Adipocyte (in vitro differentiated cells): ENCODE measurements around the gene ZFHX2.
"Not testable (repeated sequence)": the region's sequence is repeated elsewhere in the genome, so short reads cannot be mapped to it uniquely, and the experiment has no call there.

Source experiments
- DNase-seq: peaks from one replicate; pipeline ENCODE4 v3.0.0-alpha.2; 2015; ENCODE audit warnings: low read depth
- H3K27me3 ChIP-seq: replicated peaks from 2 replicates; pipeline ENCODE4 v1.7.0; 2013; ENCODE audit warnings: mild to moderate bottlenecking, low read length, moderate library complexity; ENCODE audit not compliant: control insufficient read depth, insufficient read depth
- H3K36me3 ChIP-seq: 2 replicates; pipeline ENCODE4 v1.7.0; 2013; ENCODE audit warnings: low read length, mild to moderate bottlenecking, moderate library complexity; ENCODE audit not compliant: control insufficient read depth, insufficient read depth, severe bottlenecking
- H3K4me1 ChIP-seq: 2 replicates; pipeline ENCODE4 v1.7.0; 2013; ENCODE audit warnings: mild to moderate bottlenecking, low read length, moderate library complexity; ENCODE audit not compliant: control insufficient read depth, insufficient read depth
- H3K4me3 ChIP-seq: 2 replicates; pipeline ENCODE4 v1.7.0; 2013; ENCODE audit warnings: mild to moderate bottlenecking, low read length, moderate library complexity
- H3K9ac ChIP-seq: 2 replicates; pipeline ENCODE4 v1.7.0; 2013; ENCODE audit warnings: mild to moderate bottlenecking, low read length, moderate library complexity
- H3K9me3 ChIP-seq: 2 replicates; pipeline ENCODE4 v1.7.0; 2013; ENCODE audit warnings: mild to moderate bottlenecking, low read length, moderate library complexity; ENCODE audit not compliant: control insufficient read depth

The ZFHX2 gene

DNA sequence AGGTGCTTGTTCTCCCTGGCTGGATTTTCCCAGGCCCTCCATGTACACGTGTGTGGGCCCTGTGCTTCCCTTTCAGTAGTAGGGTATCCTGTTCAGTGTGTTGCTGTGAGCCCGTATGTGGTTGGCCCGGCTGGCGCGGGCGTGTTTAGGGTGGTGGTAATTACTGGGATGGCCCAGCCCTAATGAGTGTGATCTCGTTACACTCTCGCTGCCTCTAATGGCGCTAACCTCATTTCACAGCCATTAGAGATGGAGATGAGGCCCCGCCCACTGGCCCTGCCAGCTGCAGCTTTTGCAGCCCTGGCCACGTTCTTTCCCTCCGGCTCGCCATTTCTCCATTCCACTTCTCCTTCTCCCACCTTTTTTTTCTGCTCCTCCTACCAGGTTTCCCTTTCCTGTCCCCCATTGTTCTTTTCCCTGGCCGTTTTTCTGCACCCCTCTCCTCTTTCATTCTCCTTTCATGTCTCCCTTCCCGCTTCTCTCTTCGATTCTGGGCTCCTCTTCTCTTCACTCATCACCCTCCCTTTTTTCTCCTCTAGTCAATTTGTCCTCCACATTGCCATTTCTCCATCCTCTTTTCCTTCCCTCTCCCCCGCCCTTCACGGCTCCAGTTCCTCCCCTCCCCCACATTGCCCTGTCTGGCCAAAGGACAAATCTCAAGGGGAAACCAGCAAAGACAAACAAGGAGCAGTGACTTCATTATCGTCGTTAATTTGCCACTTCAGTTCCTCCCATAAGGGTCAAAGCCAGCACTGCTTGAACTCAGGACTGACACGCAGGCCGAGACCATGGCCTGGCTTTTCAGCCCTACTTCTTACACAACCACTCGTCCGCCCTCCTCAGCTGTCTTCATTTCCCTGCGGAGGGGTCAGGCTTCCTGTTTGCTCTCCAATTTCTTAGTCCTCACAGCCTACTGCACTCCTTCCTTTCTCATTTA lies 6.8 kb downstream of the ZFHX2 start:
- Histone ChIP-seq H3K27me3 (no peaks in the 10 kb centered on the region), H3K4me1 (peaks cover 41% of the 10 kb centered on the region), H3K9me3 (no peaks in the 10 kb centered on the region), H3K9ac (peak overlapping the region; percentile 4), H3K36me3 (no peaks in the 10 kb centered on the region), H3K4me3 (no peak overlapping the region)
- no peak for DNase-seq

DNA sequence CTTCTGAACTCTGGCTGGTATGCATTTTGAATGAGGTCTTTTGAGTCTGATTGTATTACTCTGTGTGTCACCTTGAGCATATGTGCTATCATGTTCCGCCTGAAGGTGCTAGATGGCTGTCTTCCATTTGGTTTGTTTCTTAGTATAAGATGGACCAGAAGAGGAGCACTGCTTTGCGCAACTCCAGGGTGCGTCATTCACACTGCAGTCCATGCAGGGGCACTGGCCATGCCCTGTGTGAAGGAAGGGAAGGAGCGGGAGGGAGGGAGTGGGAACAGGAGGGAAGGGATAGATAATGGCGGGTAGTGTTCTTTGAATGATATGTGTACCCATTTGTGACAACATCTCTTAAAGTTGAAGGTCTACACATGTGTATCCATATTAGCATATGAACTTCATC lies 8.2 kb downstream of the ZFHX2 start:
- Histone ChIP-seq H3K4me1 (peaks cover 36% of the 10 kb centered on the region), H3K9me3 (no peaks in the 10 kb centered on the region)

DNA sequence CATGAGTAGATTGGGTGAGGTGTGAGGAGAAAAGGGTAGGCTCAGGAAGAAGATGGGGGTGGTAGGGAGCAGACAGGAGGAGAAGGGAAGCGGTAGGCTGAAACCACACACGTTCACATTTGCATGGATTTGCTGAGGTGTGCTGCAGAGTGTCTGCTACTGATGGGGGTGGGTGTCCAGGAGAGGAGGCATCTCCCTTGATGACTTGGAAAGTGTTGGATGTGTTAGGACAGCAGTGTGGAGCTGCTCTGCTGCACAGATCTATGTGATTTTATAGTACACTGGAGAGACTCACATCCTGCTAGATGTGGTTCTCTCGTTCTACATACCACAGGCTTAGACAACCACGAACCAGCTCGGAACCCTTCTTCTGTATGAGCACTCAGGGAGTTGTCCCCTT lies 9.3 kb downstream of the ZFHX2 start:
- Histone ChIP-seq H3K4me3 (no peak overlapping the region), H3K36me3 (no peaks in the 10 kb centered on the region), H3K9me3 (no peaks in the 10 kb centered on the region), H3K4me1 (peaks cover 25% of the 10 kb centered on the region), H3K9ac (no peak overlapping the region), H3K27me3 (no peaks in the 10 kb centered on the region)
- no peak for DNase-seq

More for the DNA sequence above, 8.2 kb downstream of the ZFHX2 start:
- H3K9ac ChIP-seq = no peak overlapping the region
- no peaks in the 10 kb centered on the region for H3K27me3 ChIP-seq
- DNase-seq = no peak
- no peaks in the 10 kb centered on the region for H3K36me3 ChIP-seq
- no peak overlapping the region for H3K4me3 ChIP-seq

DNA sequence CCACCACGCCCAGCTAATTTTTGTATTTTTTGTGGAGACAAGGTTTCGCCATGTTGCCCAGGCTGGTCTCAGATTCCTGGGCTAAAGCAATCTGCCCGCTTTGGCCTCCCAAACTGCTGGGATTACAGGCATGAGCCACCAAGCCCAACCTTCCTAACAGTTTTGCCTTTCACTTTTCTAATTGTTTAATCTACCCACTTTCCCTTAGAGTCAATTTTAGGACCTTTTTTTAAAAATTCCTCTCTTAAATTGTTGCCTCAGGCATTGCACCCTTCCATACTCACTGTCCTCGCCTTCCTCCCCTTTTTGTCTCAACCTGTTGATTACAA lies 11.5 kb downstream of the ZFHX2 start:
- no peaks in the 10 kb centered on the region for H3K36me3 ChIP-seq
- no peak for DNase-seq
- H3K4me1 ChIP-seq = peaks cover 3% of the 10 kb centered on the region
- no peaks in the 10 kb centered on the region for H3K27me3 ChIP-seq
- no peak overlapping the region for H3K9ac ChIP-seq
- H3K4me3 ChIP-seq = no peak overlapping the region
- H3K9me3 ChIP-seq = no peaks in the 10 kb centered on the region

GRCh38 chr14:23539248-23540140 lies 12.1 kb downstream of the ZFHX2 start:
- Histone ChIP-seq H3K4me3 (no peak overlapping the region), H3K27me3 (no peaks in the 10 kb centered on the region), H3K9me3 (no peaks in the 10 kb centered on the region), H3K9ac (no peak overlapping the region), H3K36me3 (no peaks in the 10 kb centered on the region), H3K4me1 (no peaks in the 10 kb centered on the region)
- DNase-seq = peak; percentile 69

DNA sequence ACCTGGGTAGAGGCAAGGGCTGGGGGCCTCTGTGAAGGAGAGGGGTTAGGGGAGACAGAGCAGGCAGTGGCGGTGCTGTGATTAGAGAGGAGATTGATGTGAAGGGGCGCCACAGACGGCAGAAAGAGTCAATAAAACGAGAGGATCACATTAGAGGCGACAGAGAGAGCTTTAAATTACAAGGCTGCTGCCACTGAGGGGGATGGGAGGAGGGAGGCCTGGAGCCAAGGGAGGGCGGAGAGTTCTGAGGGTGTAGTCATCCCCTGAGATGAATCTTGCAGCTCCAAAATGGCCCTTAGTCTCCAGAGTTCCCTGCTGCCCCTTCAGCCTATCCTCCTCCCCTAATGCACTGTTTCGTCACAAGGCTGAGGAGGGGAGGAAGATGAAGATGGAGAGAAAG lies 12.8 kb downstream of the ZFHX2 start:
- peak; percentile 30 for DNase-seq
- H3K4me3 ChIP-seq = no peak overlapping the region
- no peaks in the 10 kb centered on the region for H3K27me3 ChIP-seq
- no peaks in the 10 kb centered on the region for H3K9me3 ChIP-seq
- H3K4me1 ChIP-seq = no peaks in the 10 kb centered on the region
- no peaks in the 10 kb centered on the region for H3K36me3 ChIP-seq
- no peak overlapping the region for H3K9ac ChIP-seq

DNA sequence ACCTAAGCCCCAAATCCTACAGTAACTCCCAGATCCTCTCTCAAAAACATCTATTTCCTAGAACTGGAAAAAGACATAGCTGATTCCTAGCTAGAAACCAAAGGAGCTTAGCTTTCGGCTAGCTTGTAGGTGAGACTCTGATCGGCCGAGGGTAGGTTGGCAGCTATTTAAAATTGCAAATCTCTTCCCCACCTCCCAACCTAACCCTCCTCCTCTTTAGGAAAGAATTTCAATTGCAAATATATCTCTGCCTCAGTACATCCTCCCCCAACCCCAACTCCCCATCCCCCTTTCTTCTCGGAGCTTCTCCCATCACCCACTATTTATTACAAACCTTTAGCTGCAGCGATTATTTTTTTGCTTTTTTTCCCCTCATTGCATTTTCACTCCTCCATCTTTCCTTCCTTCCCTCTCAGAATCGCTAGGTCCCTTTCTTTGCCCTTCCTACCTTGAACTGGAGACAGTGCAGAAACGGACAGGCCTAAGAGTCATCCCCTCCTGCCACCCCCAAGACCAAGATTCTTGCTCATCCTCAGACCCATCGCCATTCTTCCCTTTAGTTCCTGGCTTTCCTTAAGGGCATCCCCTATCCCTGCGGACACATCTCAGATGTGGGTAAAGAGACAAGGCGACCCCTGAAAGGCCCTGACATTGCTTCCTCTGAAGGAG lies 13.4 kb downstream of the ZFHX2 start:
- Histone ChIP-seq H3K4me1 (no peaks in the 10 kb centered on the region), H3K9ac (no peak overlapping the region), H3K4me3 (no peak overlapping the region), H3K9me3 (no peaks in the 10 kb centered on the region), H3K36me3 (no peaks in the 10 kb centered on the region), H3K27me3 (no peaks in the 10 kb centered on the region)
- DNase-seq = no peak

DNA sequence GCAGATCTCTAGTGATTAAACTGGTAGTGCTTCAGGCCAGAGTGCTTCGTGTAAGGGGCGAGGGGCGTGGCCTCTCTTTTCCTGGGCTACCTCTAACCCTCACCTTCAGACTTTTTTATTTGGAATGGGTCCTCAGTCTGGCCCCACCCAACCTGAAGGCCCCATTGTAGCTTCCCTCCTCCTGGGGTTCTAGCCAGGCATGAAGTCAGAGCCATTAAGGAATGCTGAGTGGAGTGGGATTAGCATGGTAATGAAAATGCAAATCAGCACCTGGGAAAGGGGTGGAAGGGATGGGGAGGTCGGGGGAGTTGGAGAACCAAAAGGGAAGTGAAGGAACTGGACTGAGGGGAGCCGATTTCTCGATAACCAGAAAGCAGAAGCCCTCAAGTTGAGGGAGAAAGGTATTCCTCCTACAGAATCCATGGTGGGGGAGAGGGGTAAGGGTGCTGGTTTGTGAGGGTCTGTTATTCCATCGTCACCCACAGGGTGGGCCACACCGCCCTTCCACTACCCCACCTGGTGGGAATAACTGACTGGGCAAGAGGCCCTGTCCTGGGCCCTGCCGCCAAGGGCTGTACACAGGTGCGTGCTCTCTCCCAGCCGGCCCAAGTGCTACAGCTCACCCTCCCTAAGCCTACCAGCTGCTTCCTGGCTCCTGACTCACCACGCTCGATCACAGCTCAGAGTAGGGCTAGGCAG lies 14.1 kb downstream of the ZFHX2 start:
- H3K9me3 ChIP-seq = no peaks in the 10 kb centered on the region
- H3K9ac ChIP-seq = no peak overlapping the region
- H3K4me1 ChIP-seq = no peaks in the 10 kb centered on the region
- no peak for DNase-seq
- no peaks in the 10 kb centered on the region for H3K27me3 ChIP-seq
- H3K36me3 ChIP-seq = no peaks in the 10 kb centered on the region
- no peak overlapping the region for H3K4me3 ChIP-seq

DNA sequence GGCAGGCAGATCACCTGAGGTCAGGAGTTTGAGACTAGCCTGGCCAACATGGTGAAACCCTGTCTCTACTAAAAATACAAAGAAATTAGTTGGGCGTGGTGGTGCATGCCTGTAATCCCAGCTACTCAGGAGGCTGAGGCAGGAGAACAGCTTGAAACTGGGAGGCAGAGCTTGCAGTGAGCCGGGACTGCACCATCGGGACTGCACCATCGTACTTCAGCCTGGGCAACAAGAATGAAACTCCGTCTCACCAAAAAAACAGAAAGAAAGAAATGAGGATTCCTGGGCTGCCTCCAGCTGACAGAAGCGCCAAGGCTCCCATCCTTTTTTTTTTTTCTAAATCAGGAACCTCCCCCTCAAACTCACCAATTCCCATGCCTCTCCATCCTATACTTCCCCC lies 14.7 kb downstream of the ZFHX2 start:
- not testable (repeated sequence) for H3K36me3 ChIP-seq, DNase-seq, H3K9ac ChIP-seq, H3K27me3 ChIP-seq, H3K4me3 ChIP-seq, H3K4me1 ChIP-seq, H3K9me3 ChIP-seq

DNA sequence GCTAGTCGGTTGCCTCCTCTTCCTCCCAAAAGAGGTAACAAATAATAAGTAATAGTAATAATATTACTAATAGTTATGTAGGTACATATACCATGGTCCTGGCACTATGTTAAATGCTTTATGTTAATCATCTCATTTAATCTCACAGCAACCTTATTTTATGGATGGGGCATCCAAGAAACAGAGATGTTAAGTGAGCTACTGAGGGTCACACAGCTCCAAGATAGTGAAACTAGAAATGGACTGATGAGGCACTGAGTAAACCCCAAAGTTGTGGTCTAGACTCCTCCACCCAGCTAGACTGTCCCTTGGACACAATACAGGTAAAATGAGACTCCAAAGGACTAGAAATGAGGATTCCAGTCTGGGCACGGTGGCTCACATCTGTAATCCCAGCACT lies 15.1 kb downstream of the ZFHX2 start:
- Histone ChIP-seq H3K4me3 (no peak overlapping the region), H3K27me3 (no peaks in the 10 kb centered on the region), H3K36me3 (no peaks in the 10 kb centered on the region), H3K9me3 (no peaks in the 10 kb centered on the region), H3K9ac (no peak overlapping the region), H3K4me1 (no peaks in the 10 kb centered on the region)
- no peak for DNase-seq
